ENCODE measurements around the gene MCC.

- TF ChIP-seq CTCF (IDR thresholded peaks at IDR 0.05 in 4 of 5, conservative IDR thresholded peaks at IDR 0.05 in 1 of 5) (no peak), POLR2A (IDR thresholded peaks at IDR 0.05) (no peak)
Observed at GRCh38 chr5:113280541-113280940, 207.7 kb downstream of the MCC start.
